WTC11 (cell line): ENCODE results near the gene LGALS8. TPM values are rescaled to one million over a fixed set of nuclear protein-coding genes. Genes with fewer than 3 reads are reported as not detected.

ENCODE experiments used
- ATAC-seq: fragments of 200-7000 bp; cut with Tn5 transposase; 2 replicates; pipeline ENCODE4 v1.10.0; 2021; ENCODE audit warnings: mild to moderate bottlenecking, moderate library complexity
- CTCF ChIA-PET: fragments of 300-600 bp; sonication (Branson Sonifier 250); formaldehyde crosslinking; loops from one replicate; lab custom pipeline; 2021; ENCODE audit warnings: antibody characterized with exemption; lab: Charles Lee
- POLR2A ChIA-PET: fragments of 350-600 bp; sonication (Branson Sonifier 250); formaldehyde crosslinking; loops from one replicate; lab custom pipeline; 2021; ENCODE audit warnings: antibody characterized with exemption; lab: Charles Lee
- DNase-seq: peaks from one replicate; pipeline ENCODE4 v3.0.0; 2021; ENCODE audit warnings: low spot score
- H3K27ac Mint-ChIP-seq: 2 replicates; pipeline ENCODE4 v1.8.0; 2021; ENCODE audit warnings: mixed read lengths
- H3K27me3 Mint-ChIP-seq: 2 replicates; pipeline ENCODE4 v1.8.0; 2021; ENCODE audit warnings: low read depth, mild to moderate bottlenecking, moderate library complexity, mixed read lengths
- H3K36me3 Mint-ChIP-seq: 2 replicates; pipeline ENCODE4 v1.8.0; 2021; ENCODE audit warnings: mixed read lengths
- H3K4me1 Mint-ChIP-seq: 2 replicates; pipeline ENCODE4 v1.8.0; 2022; ENCODE audit warnings: mixed read lengths
- H3K4me3 Mint-ChIP-seq: 2 replicates; pipeline ENCODE4 v1.8.0; 2021; ENCODE audit warnings: mild to moderate bottlenecking, moderate library complexity, mixed read lengths
- H3K9me3 Mint-ChIP-seq: 2 replicates; pipeline ENCODE4 v1.8.0; 2021; ENCODE audit warnings: mixed read lengths
- AFF4 ChIP-seq: sonication (generic); formaldehyde crosslinking; IDR thresholded peaks from 2 replicates; pipeline ENCODE4 v1.8.1; 2023; ENCODE audit warnings: mild to moderate bottlenecking, missing genetic modification reagents, borderline replicate concordance
- ARID4B ChIP-seq: sonication (generic); formaldehyde crosslinking; IDR thresholded peaks from 2 replicates; pipeline ENCODE4 v1.8.0; 2023; ENCODE audit warnings: missing genetic modification reagents, mild to moderate bottlenecking, borderline replicate concordance
- ATF6 ChIP-seq: sonication (generic); formaldehyde crosslinking; IDR thresholded peaks from 2 replicates; pipeline ENCODE4 v1.8.1; 2023; ENCODE audit warnings: mild to moderate bottlenecking, missing genetic modification reagents
- FOXP1 ChIP-seq: sonication (generic); formaldehyde crosslinking; IDR thresholded peaks from 2 replicates; pipeline ENCODE4 v1.8.0; 2022; ENCODE audit warnings: missing genetic modification reagents, mild to moderate bottlenecking, moderate library complexity, borderline replicate concordance
- IRF1 ChIP-seq: sonication (generic); formaldehyde crosslinking; IDR thresholded peaks from 2 replicates; pipeline ENCODE4 v1.8.0; 2023; ENCODE audit warnings: missing genetic modification reagents
- NFE2L1 ChIP-seq: sonication (generic); formaldehyde crosslinking; IDR thresholded peaks from 2 replicates; pipeline ENCODE4 v1.8.1; 2023; ENCODE audit warnings: missing genetic modification reagents
- NR1H2 ChIP-seq: sonication (generic); formaldehyde crosslinking; IDR thresholded peaks from 2 replicates; pipeline ENCODE4 v1.9.0; 2021; ENCODE audit warnings: mild to moderate bottlenecking, moderate library complexity, missing genetic modification reagents
- ZBTB21 ChIP-seq: sonication (generic); formaldehyde crosslinking; IDR thresholded peaks from 2 replicates; pipeline ENCODE4 v1.8.1; 2023; ENCODE audit warnings: mild to moderate bottlenecking, missing genetic modification reagents, borderline replicate concordance
- ZMAT4 ChIP-seq: fragments of 250-450 bp; sonication (Bioruptor Pico); IDR thresholded peaks from 2 replicates; pipeline ENCODE4 v1.9.0; 2021; ENCODE audit warnings: mild to moderate bottlenecking
- ZNF232 ChIP-seq: sonication (generic); formaldehyde crosslinking; IDR thresholded peaks from 2 replicates; pipeline ENCODE4 v1.8.0; 2022; ENCODE audit warnings: mild to moderate bottlenecking, missing genetic modification reagents
- ZNF512 ChIP-seq: sonication (generic); formaldehyde crosslinking; IDR thresholded peaks from 2 replicates; pipeline ENCODE4 v1.8.1; 2022; ENCODE audit warnings: missing genetic modification reagents, borderline replicate concordance
- total RNA-seq: library from RNA; stranded (reverse); gene quantifications from 3 replicates; pipeline ENCODE4 v1.2.3, GENCODE V29; 2021

LGALS8 gene
- total RNA-seq, 1 experiment from 2014 or later = 8.6 TPM

GRCh38 chr1:236536540-236536939 is 12.8 kb downstream of the LGALS8 start:
- ATAC-seq = peak; percentile 31; the same call in 1 of the 2 replicates
- peak; percentile 39 for DNase-seq
- Mint-ChIP-seq H3K9me3 (no peaks in the 10 kb centered on the region), H3K4me1 (peaks cover 8% of the 10 kb centered on the region), H3K4me3 (no peak overlapping the region), H3K27ac (0 out of 2 replicates have a peak overlapping the region, but pooled peaks have one; percentile 18), H3K36me3 (peaks cover 3% of the 10 kb centered on the region; the same call in 1 of the 2 replicates), H3K27me3 (no peaks in the 10 kb centered on the region)
- ChIA-PET CTCF (no interaction called here), POLR2A (no interaction called here)
- no peak for TF ChIP-seq ZBTB21 (CRISPR knock-in tag)

GRCh38 chr1:236540813-236541465 is 17.2 kb downstream of the LGALS8 start:
- ChIA-PET POLR2A (no interaction called here), CTCF (no interaction called here)
- ATAC-seq = no peak

GRCh38 chr1:236541710-236542109 is 17.9 kb downstream of the LGALS8 start:
- Mint-ChIP-seq H3K9me3 (no peaks in the 10 kb centered on the region), H3K27me3 (no peaks in the 10 kb centered on the region), H3K27ac (no peak overlapping the region), H3K36me3 (peaks cover 30% of the 10 kb centered on the region), H3K4me3 (no peak overlapping the region), H3K4me1 (no peaks in the 10 kb centered on the region)
- ATAC-seq (no peak), DNase-seq (no peak)
- TF ChIP-seq ARID4B (no peak), NR1H2 (no peak), ATF6 (CRISPR knock-in tag) (no peak), ZNF512 (no peak), AFF4 (no peak), ZNF232 (CRISPR knock-in tag) (no peak), FOXP1 (no peak), NFE2L1 (no peak)
- POLR2A ChIA-PET = no interaction called here
- CTCF ChIA-PET = no interaction called here

More at GRCh38 chr1:236540813-236541465, 17.2 kb downstream of the LGALS8 start:
- peaks cover 25% of the 10 kb centered on the region for H3K36me3 Mint-ChIP-seq
- TF ChIP-seq NFE2L1 (no peak), IRF1 (no peak), ZMAT4 (CRISPR knock-in tag) (no peak)
- TF ChIP-seq, all 79 proteins: peak for 0
- H3K4me1 Mint-ChIP-seq = peaks cover 6% of the 10 kb centered on the region; the same call in 1 of the 2 replicates
- H3K27ac Mint-ChIP-seq = no peak overlapping the region
- no peaks in the 10 kb centered on the region for H3K27me3 Mint-ChIP-seq
- H3K4me3 Mint-ChIP-seq = no peak overlapping the region
- DNase-seq = no peak
- H3K9me3 Mint-ChIP-seq = no peaks in the 10 kb centered on the region
